ENCODE measurements around the gene TMPRSS6. TPM values are rescaled to one million over a fixed set of nuclear protein-coding genes. Genes with fewer than 3 reads are reported as not detected.
A peak's percentile ranks its signal among the peaks of the same experiment; 100 is the strongest.

The TMPRSS6 gene
- polyA plus RNA-seq, 1 donor from 2014 or later: not detected

- Mint-ChIP-seq H3K27ac (no peak overlapping the region), H3K36me3 (peaks cover 4% of the 10 kb centered on the region), H3K27me3 (no peaks in the 10 kb centered on the region), H3K9me3 (no peaks in the 10 kb centered on the region), H3K4me1 (peaks cover 5 to 6% (median 6%) of the 10 kb centered on the region in 3 donors), H3K4me3 (peak overlapping the region in 1 of 4 donors; percentile 26)
Observed at GRCh38 chr22:37023743-37024338, 85.7 kb downstream of the TMPRSS6 start.

- Mint-ChIP-seq H3K4me3 (peak overlapping the region in 1 of 4 donors; percentile 86), H3K9me3 (no peaks in the 10 kb centered on the region), H3K36me3 (peaks cover 4% of the 10 kb centered on the region), H3K27me3 (no peaks in the 10 kb centered on the region), H3K27ac (no peak overlapping the region), H3K4me1 (peaks cover 5 to 8% (median 7%) of the 10 kb centered on the region in 3 donors)
Observed at GRCh38 chr22:37022483-37023337, 86.8 kb downstream of the TMPRSS6 start.

GRCh38 chr22:37021710-37022482, 87.6 kb downstream of the TMPRSS6 start:
- Mint-ChIP-seq H3K27me3 (no peaks in the 10 kb centered on the region), H3K4me3 (peak overlapping the region; percentile 71 to 86 (median 79)), H3K4me1 (peaks cover 5 to 10% (median 8%) of the 10 kb centered on the region in 3 donors), H3K36me3 (peaks cover 4% of the 10 kb centered on the region), H3K27ac (peak overlapping the region in 1 of 3 donors; percentile 71), H3K9me3 (no peaks in the 10 kb centered on the region)

- peaks cover 5% of the 10 kb centered on the region for H3K36me3 Mint-ChIP-seq
- no peaks in the 10 kb centered on the region for H3K27me3 Mint-ChIP-seq
- H3K4me3 Mint-ChIP-seq: peak overlapping the region in 1 of 4 donors; percentile 17
- H3K9me3 Mint-ChIP-seq: no peaks in the 10 kb centered on the region
- no peak overlapping the region for H3K27ac Mint-ChIP-seq
- peaks cover 5 to 10% (median 8%) of the 10 kb centered on the region in 3 donors for H3K4me1 Mint-ChIP-seq
Observed at GRCh38 chr22:37021041-37021440, 88.5 kb downstream of the TMPRSS6 start.

- Mint-ChIP-seq H3K27me3 (no peaks in the 10 kb centered on the region), H3K9me3 (no peaks in the 10 kb centered on the region), H3K4me3 (peak overlapping the region; percentile 84 to 96 (median 90)), H3K4me1 (peaks cover 5 to 10% (median 8%) of the 10 kb centered on the region in 3 donors), H3K36me3 (peaks cover 1% of the 10 kb centered on the region), H3K27ac (no peak overlapping the region)
Observed at GRCh38 chr22:37020192-37020479, 89.4 kb downstream of the TMPRSS6 start.

- H3K4me1 Mint-ChIP-seq: peaks cover 5 to 10% (median 8%) of the 10 kb centered on the region in 3 donors
- no peaks in the 10 kb centered on the region for H3K9me3 Mint-ChIP-seq
- peak within 1 kb of the TSS; percentile 84 to 96 (median 90) for H3K4me3 Mint-ChIP-seq
- H3K27me3 Mint-ChIP-seq: no peaks in the 10 kb centered on the region
- peaks cover 1% of the 10 kb centered on the region for H3K36me3 Mint-ChIP-seq
- H3K27ac Mint-ChIP-seq: no peak within 1 kb of the TSS
Observed at GRCh38 chr22:37019309-37020191, 90.0 kb downstream of the TMPRSS6 start, which contains the start of the genes MPST and TST. MPST (plus strand) TSS chr22:37019742; CDS start chr22:37019837, 95 bp downstream. TST (minus strand) TSS chr22:37019447; CDS start chr22:37018732, 715 bp downstream.

- H3K4me3 Mint-ChIP-seq: peak overlapping the region; percentile 73 to 82 (median 79)
- H3K9me3 Mint-ChIP-seq: no peaks in the 10 kb centered on the region
- H3K27me3 Mint-ChIP-seq: no peaks in the 10 kb centered on the region
- no peak overlapping the region for H3K27ac Mint-ChIP-seq
- peaks cover 1% of the 10 kb centered on the region for H3K36me3 Mint-ChIP-seq
- peaks cover 5 to 10% (median 8%) of the 10 kb centered on the region in 3 donors for H3K4me1 Mint-ChIP-seq
Observed at GRCh38 chr22:37018815-37019308, 90.7 kb downstream of the TMPRSS6 start.

GRCh38 chr22:37018086-37018814, 91.3 kb downstream of the TMPRSS6 start:
- peak overlapping the region; percentile 73 to 82 (median 79) for H3K4me3 Mint-ChIP-seq
- peak overlapping the region in 1 of 3 donors; percentile 21 for H3K27ac Mint-ChIP-seq
- no peaks in the 10 kb centered on the region for H3K27me3 Mint-ChIP-seq
- peaks cover 5 to 10% (median 8%) of the 10 kb centered on the region in 3 donors for H3K4me1 Mint-ChIP-seq
- H3K9me3 Mint-ChIP-seq: no peaks in the 10 kb centered on the region
- peaks cover 1% of the 10 kb centered on the region for H3K36me3 Mint-ChIP-seq

GRCh38 chr22:37017356-37017755, 92.2 kb downstream of the TMPRSS6 start:
- H3K4me3 Mint-ChIP-seq: peak overlapping the region in 3 of 4 donors; percentile 26 to 82 (median 41)

GRCh38 chr22:37016134-37016910, 93.2 kb downstream of the TMPRSS6 start:
- Mint-ChIP-seq H3K27ac (peak overlapping the region in 1 of 3 donors; percentile 27), H3K4me3 (peak overlapping the region in 2 of 4 donors; percentile 18 to 82), H3K36me3 (peaks cover 1% of the 10 kb centered on the region), H3K4me1 (peaks cover 0 to 4% (median 4%) of the 10 kb centered on the region in 3 donors), H3K27me3 (no peaks in the 10 kb centered on the region), H3K9me3 (no peaks in the 10 kb centered on the region)

More at GRCh38 chr22:37017356-37017755, 92.2 kb downstream of the TMPRSS6 start:
- Mint-ChIP-seq H3K4me1 (peaks cover 5 to 10% (median 8%) of the 10 kb centered on the region in 3 donors), H3K27me3 (no peaks in the 10 kb centered on the region), H3K36me3 (peaks cover 1% of the 10 kb centered on the region), H3K9me3 (no peaks in the 10 kb centered on the region), H3K27ac (peak overlapping the region in 1 of 3 donors; percentile 21)

- Mint-ChIP-seq H3K9me3 (no peaks in the 10 kb centered on the region), H3K27ac (no peak overlapping the region), H3K27me3 (no peaks in the 10 kb centered on the region), H3K4me1 (peaks cover 0 to 4% (median 4%) of the 10 kb centered on the region in 3 donors), H3K36me3 (peaks cover 1% of the 10 kb centered on the region), H3K4me3 (peak overlapping the region in 1 of 4 donors; percentile 23)
Observed at GRCh38 chr22:37015587-37015878, 94.0 kb downstream of the TMPRSS6 start.

Data from IgD-negative memory B cell (primary cell).